IMR-90 (cell line): ENCODE measurements around the gene KCNJ6. TPM values are rescaled to one million over a fixed set of nuclear protein-coding genes. Genes with fewer than 3 reads are reported as not detected.

Experiments used
- ATAC-seq: fragments of 200-7000 bp; cut with Tn5 transposase; 2 replicates; pipeline ENCODE4 v1.9.1; 2020; ENCODE audit warnings: low read depth, mild to moderate bottlenecking, moderate library complexity
- BruUV-seq: library from RNA; stranded (reverse); fragments of 400-500 nt; replicated peaks from 2 replicates; lab custom pipeline; 2021; lab: Mats Ljungman, UMichigan
- CTCF ChIA-PET: fragments of 300-600 bp; formaldehyde crosslinking; extraction: SDS; loops from one replicate; lab custom pipeline; 2021; ENCODE audit warnings: antibody characterized with exemption; lab: Yijun Ruan, JAX
- POLR2A ChIA-PET: fragments of 300-600 bp; sonication (Branson Sonifier 250); formaldehyde crosslinking; loops from one replicate; lab custom pipeline; 2022; ENCODE audit warnings: antibody characterized with exemption; ENCODE audit not compliant: unreplicated experiment; lab: Charles Lee
- DNase-seq: peaks from one replicate; pipeline ENCODE4 v3.0.0; 2013
- H2AFZ ChIP-seq: replicated peaks from 2 replicates; pipeline ENCODE3; 2013; ENCODE audit warnings: low read length, mild to moderate bottlenecking; ENCODE audit not compliant: poor library complexity
- H2AK5ac ChIP-seq: 2 replicates; pipeline ENCODE4 v1.6.1; 2013; ENCODE audit warnings: low read depth, low read length, inconsistent platforms
- H2AK9ac ChIP-seq: replicated peaks from 2 replicates; pipeline ENCODE3; 2013; ENCODE audit warnings: mild to moderate bottlenecking, low read depth, low read length, moderate library complexity; ENCODE audit not compliant: poor library complexity
- H2BK120ac ChIP-seq: 2 replicates; pipeline ENCODE4 v1.6.1; 2013; ENCODE audit warnings: low read depth, low read length, inconsistent platforms
- H2BK15ac ChIP-seq: 3 replicates; pipeline ENCODE4 v1.6.1; 2013; ENCODE audit warnings: low read depth, low read length, inconsistent platforms
- H2BK20ac ChIP-seq: 2 replicates; pipeline ENCODE4 v1.6.1; 2013; ENCODE audit warnings: low read depth, mild to moderate bottlenecking, inconsistent platforms, low read length, moderate library complexity
- H2BK5ac ChIP-seq: 2 replicates; pipeline ENCODE4 v1.6.1; 2013; ENCODE audit warnings: mild to moderate bottlenecking, low read depth, low read length, inconsistent platforms; ENCODE audit not compliant: poor library complexity, severe bottlenecking
- H3K14ac ChIP-seq: replicated peaks from 2 replicates; pipeline ENCODE4 v1.6.1; 2013; ENCODE audit warnings: low read depth, low read length, inconsistent platforms
- H3K18ac ChIP-seq: 2 replicates; pipeline ENCODE4 v1.6.1; 2013; ENCODE audit warnings: low read depth, low read length, control low read depth
- H3K23ac ChIP-seq: 2 replicates; pipeline ENCODE4 v1.6.1; 2013; ENCODE audit warnings: low read depth, low read length, inconsistent platforms
- H3K27ac ChIP-seq: 2 replicates; pipeline ENCODE4 v1.5.1; 2013; ENCODE audit warnings: mild to moderate bottlenecking, control low read depth, low read length; ENCODE audit not compliant: insufficient read depth
- H3K27me3 ChIP-seq: 2 replicates; pipeline ENCODE4 v1.6.1; 2013; ENCODE audit warnings: low read length; ENCODE audit not compliant: control insufficient read depth, insufficient read depth
- H3K36me3 ChIP-seq: 2 replicates; pipeline ENCODE4 v1.6.1; 2013; ENCODE audit warnings: low read length, mixed read lengths; ENCODE audit not compliant: control insufficient read depth, insufficient read depth
- H3K4ac ChIP-seq: 2 replicates; pipeline ENCODE4 v1.6.1; 2013; ENCODE audit warnings: low read depth, low read length, inconsistent platforms
- H3K4me1 ChIP-seq: 2 replicates; pipeline ENCODE4 v1.6.1; 2013; ENCODE audit warnings: low read length, mixed read lengths; ENCODE audit not compliant: control insufficient read depth, insufficient read depth
- H3K4me2 ChIP-seq: 2 replicates; pipeline ENCODE4 v1.6.1; 2013; ENCODE audit warnings: low read depth, mild to moderate bottlenecking, control low read depth, low read length, moderate library complexity
- H3K4me3 ChIP-seq: 2 replicates; pipeline ENCODE4 v1.5.1; 2013; ENCODE audit warnings: low read depth, mild to moderate bottlenecking, control low read depth, low read length, moderate library complexity; ENCODE audit not compliant: insufficient read depth
- H3K56ac ChIP-seq: 2 replicates; pipeline ENCODE4 v1.6.1; 2013; ENCODE audit warnings: low read length, inconsistent platforms; ENCODE audit not compliant: insufficient read depth; ENCODE audit errors: extremely low read depth
- H3K79me1 ChIP-seq, 2 experiments: 2 replicates each; pipeline ENCODE4 v1.6.1; 2013; ENCODE audit warnings: low read length in 2 of 2, inconsistent platforms in 1 of 2, low read depth in 1 of 2
- H3K9ac ChIP-seq: 2 replicates; pipeline ENCODE4 v1.6.1; 2013; ENCODE audit warnings: low read depth, low read length, control low read depth
- H3K9me1 ChIP-seq: 2 replicates; pipeline ENCODE4 v1.6.1; 2013; ENCODE audit warnings: low read length, inconsistent platforms; ENCODE audit not compliant: insufficient read depth
- H3K9me3 ChIP-seq: 2 replicates; pipeline ENCODE4 v1.6.1; 2013; ENCODE audit warnings: low read length; ENCODE audit not compliant: control insufficient read depth, insufficient read depth
- H4K20me1 ChIP-seq: 2 replicates; pipeline ENCODE4 v1.6.1; 2013; ENCODE audit warnings: low read length, inconsistent platforms; ENCODE audit not compliant: insufficient read depth
- H4K5ac ChIP-seq: 2 replicates; pipeline ENCODE4 v1.6.1; 2013; ENCODE audit warnings: mild to moderate bottlenecking, low read depth, low read length, control low read depth
- H4K8ac ChIP-seq, 2 experiments: 2 replicates each; pipeline ENCODE4 v1.6.1; 2013; ENCODE audit warnings: low read depth in 2 of 2, low read length in 2 of 2, control low read depth in 1 of 2, inconsistent platforms in 1 of 2
- H4K91ac ChIP-seq: 2 replicates; pipeline ENCODE4 v1.6.1; 2013; ENCODE audit warnings: low read depth, low read length, inconsistent platforms; ENCODE audit not compliant: insufficient read depth
- CEBPB ChIP-seq: IDR thresholded peaks from 2 replicates; pipeline ENCODE4 v1.6.1; 2012; ENCODE audit warnings: low read depth, low read length, improper control_type of control experiment
- CHD1 ChIP-seq: IDR thresholded peaks from 2 replicates; pipeline ENCODE4 v1.6.1; 2012; ENCODE audit warnings: low read depth, low read length, improper control_type of control experiment
- FOS ChIP-seq: fragments of 150-350 bp; IDR thresholded peaks from 2 replicates; pipeline ENCODE4 v1.6.1; 2016; ENCODE audit warnings: low read depth, low read length
- MAFK ChIP-seq: IDR thresholded peaks from 2 replicates; pipeline ENCODE4 v1.6.1; 2012; ENCODE audit warnings: low read depth, low read length, improper control_type of control experiment
- RAD21 ChIP-seq: IDR thresholded peaks from 2 replicates; pipeline ENCODE4 v1.6.1; 2012; ENCODE audit warnings: low read length, improper control_type of control experiment
- RFX5 ChIP-seq: IDR thresholded peaks from 2 replicates; pipeline ENCODE4 v1.8.0; 2012; ENCODE audit warnings: low read depth, mild to moderate bottlenecking, low read length, moderate library complexity
- USF2 ChIP-seq: fragments of 150-350 bp; IDR thresholded peaks from 2 replicates; pipeline ENCODE4 v1.6.1; 2017; ENCODE audit warnings: mild to moderate bottlenecking, antibody characterized with exemption, low read length, low read depth
- WGBS, 2 experiments: methylation state at CpG; one replicate each; pipeline versions ENCODE4 v1.1.5 to v1.1.7; 2013; ENCODE audit warnings: missing lambda C conversion rate in 2 of 2; ENCODE audit not compliant: insufficient read length in 1 of 2; ENCODE audit errors: extremely low coverage in 2 of 2; 5-methylcytosine and 5-hydroxymethylcytosine counted together
- dilution Hi-C: fragments of 300-500 bp; cut with HindIII; formaldehyde crosslinking; loops from one replicate; pipeline ENCODE4 v1.14.3; 2018; ENCODE audit warnings: low sequenced_read_pairs; ENCODE audit not compliant: unreplicated experiment
- in situ Hi-C: fragments of 300-500 bp; cut with MboI; formaldehyde crosslinking; loops from 3 replicates; pipeline ENCODE4 v1.14.3; 2019; ENCODE audit warnings: low sequenced_read_pairs, inconsistent platforms, mixed read lengths
- intact Hi-C: fragments of 100-400 bp; cut with micrococcal nuclease; formaldehyde crosslinking; loops from 2 replicates; pipeline ENCODE4 v1.10.0; 2022
- polyA plus RNA-seq, 3 experiments: library from polyadenylated mRNA; depleted of rRNA; stranded (reverse); fragments of >200 nt; gene quantifications; 2 replicates each; pipeline ENCODE4 v1.2.3, GENCODE V29; 2012; ENCODE audit warnings: low replicate concordance in 1 of 3
- total RNA-seq: library from RNA; depleted of rRNA; stranded (reverse); fragments of >200 nt; gene quantifications from 2 replicates; pipeline ENCODE4 v1.2.3, GENCODE V29; 2012

Gene KCNJ6
- total and polyA plus RNA-seq, 2 of the 4 experiments (the other 2 are of a cell fraction), result under 0.01 to 0.02 TPM

DNA sequence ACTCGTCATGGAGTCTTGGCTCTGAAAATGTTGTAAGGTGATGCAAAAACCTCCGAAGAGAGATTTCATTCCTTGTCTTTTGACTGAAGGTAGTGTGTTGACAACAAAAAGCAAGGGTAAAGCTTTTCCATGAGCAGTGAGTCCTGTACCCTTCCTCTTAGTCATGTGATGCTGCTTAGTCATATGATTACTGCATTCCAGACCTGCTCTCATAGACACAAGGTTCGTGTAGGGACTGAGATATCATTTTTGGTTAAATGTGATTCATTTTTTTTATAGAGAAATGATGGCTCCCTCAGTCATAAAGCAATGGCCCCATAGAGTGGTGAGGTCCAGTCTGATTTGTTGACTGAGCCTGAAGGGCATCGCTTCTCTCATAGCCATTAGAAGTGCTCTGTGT is 9.2 kb downstream of the KCNJ6 start:
- H3K9ac ChIP-seq, result no peak overlapping the region
- no peak overlapping the region for H2AFZ ChIP-seq
- dilution Hi-C loops, result no loop called here
- DNase-seq (no peak), ATAC-seq (no peak)
- no peak overlapping the region for H3K23ac ChIP-seq
- no peak overlapping the region for H3K4me3 ChIP-seq
- H3K18ac ChIP-seq, result no peak overlapping the region
- H4K91ac ChIP-seq, result no peak overlapping the region
- intact Hi-C loops, result no loop called here
- no peaks in the 10 kb centered on the region for H4K20me1 ChIP-seq
- CTCF ChIA-PET, result interaction anchor here (1.5 kb wide), 1 partner anchor 12 kb away, joined by 4 read pairs; no protein-coding TSS in a partner anchor
- in situ Hi-C loops, result no loop called here
- WGBS, 2 experiments, result 40% methylated on average over 1 of the region's 4 CpGs; no CpG with 5 or more reads in 1 of the 2 experiments
- no peaks in the 10 kb centered on the region for H3K9me1 ChIP-seq
- no peak overlapping the region for H3K27ac ChIP-seq
- H3K4me2 ChIP-seq, result no peak overlapping the region
- H4K8ac ChIP-seq, result no peak overlapping the region
- no peaks in the 10 kb centered on the region for H3K79me1 ChIP-seq
- H3K14ac ChIP-seq, result no peak overlapping the region
- POLR2A ChIA-PET, result no interaction called here
- no peak overlapping the region for H2BK20ac ChIP-seq
- H2BK120ac ChIP-seq, result no peak overlapping the region
- H3K9me3 ChIP-seq, result no peaks in the 10 kb centered on the region
- no TSS peak for BruUV-seq
- H2BK15ac ChIP-seq, result no peak overlapping the region
- no peaks in the 10 kb centered on the region for H3K36me3 ChIP-seq
- no peak overlapping the region for H2AK9ac ChIP-seq
- H2AK5ac ChIP-seq, result no peak overlapping the region
- no peak overlapping the region for H2BK5ac ChIP-seq
- no peak overlapping the region for H3K56ac ChIP-seq
- H3K4me1 ChIP-seq, result no peaks in the 10 kb centered on the region
- no peak overlapping the region for H4K5ac ChIP-seq
- no peak for TF ChIP-seq RFX5
- TF ChIP-seq RAD21, result no peak
- TF ChIP-seq CHD1, result no peak
- no peak for TF ChIP-seq CEBPB
- TF ChIP-seq USF2, result 0 out of 2 replicates have a peak, but pooled peaks have one; percentile 15
- no peak for TF ChIP-seq FOS
- TF ChIP-seq MAFK, result no peak
- H3K4ac ChIP-seq, result no peak overlapping the region
- H3K27me3 ChIP-seq, result peaks cover 14% of the 10 kb centered on the region
